ENCODE data around the gene HOXB5.

The HOXB5 gene

GRCh38 chr17:48558831-48559121 is 34.8 kb downstream of the HOXB5 start:
- H3K27ac ChIP-seq (ENCODE audit: low read length), result no peak overlapping the region
- H3K4me3 ChIP-seq (ENCODE audit: low read depth in 1 of 2, low read length in 2 of 2), result no peak overlapping the region
- TF ChIP-seq CTCF (IDR thresholded peaks at IDR 0.05; ENCODE audit: borderline replicate concordance, extremely low read depth, low read length, poor library complexity, severe bottlenecking), result no peak
- H3K9ac ChIP-seq (ENCODE audit: low read depth, low read length), result no peak overlapping the region
- H2AFZ ChIP-seq (ENCODE audit: low read depth, low read length), result no peak overlapping the region
- DNase-seq (no peak), ATAC-seq (ENCODE audit: insufficient read depth, low read depth) (no peak)
- peaks cover 55% of the 10 kb centered on the region for H3K27me3 ChIP-seq (ENCODE audit: insufficient read depth, low read length, poor library complexity)
- H3K79me2 ChIP-seq (ENCODE audit: insufficient read depth, low read length), result no peaks in the 10 kb centered on the region
- H3K9me3 ChIP-seq (ENCODE audit: insufficient read depth, low read length, severe bottlenecking), result no peaks in the 10 kb centered on the region
- no peaks in the 10 kb centered on the region for H3K4me1 ChIP-seq (ENCODE audit: insufficient read depth, low read length)
- peaks cover 8% of the 10 kb centered on the region; the same call in 1 of the 2 replicates for H4K20me1 ChIP-seq (ENCODE audit: insufficient read depth, low read length)
- H3K4me2 ChIP-seq (ENCODE audit: insufficient read depth, low read length), result no peak overlapping the region
- H3K36me3 ChIP-seq (ENCODE audit: insufficient read depth, low read length), result no peaks in the 10 kb centered on the region

GRCh38 chr17:48558057-48558830 is 35.3 kb downstream of the HOXB5 start:
- no peak for DNase-seq
- Histone ChIP-seq H3K9ac (ENCODE audit: low read depth, low read length) (no peak overlapping the region), H3K79me2 (ENCODE audit: insufficient read depth, low read length) (no peaks in the 10 kb centered on the region), H3K27me3 (ENCODE audit: insufficient read depth, low read length, poor library complexity) (peaks cover 55% of the 10 kb centered on the region), H3K4me1 (ENCODE audit: insufficient read depth, low read length) (no peaks in the 10 kb centered on the region), H3K4me2 (ENCODE audit: insufficient read depth, low read length) (no peak overlapping the region), H3K36me3 (ENCODE audit: insufficient read depth, low read length) (no peaks in the 10 kb centered on the region), H3K9me3 (ENCODE audit: insufficient read depth, low read length, severe bottlenecking) (no peaks in the 10 kb centered on the region), H3K27ac (ENCODE audit: low read length) (no peak overlapping the region), H3K4me3 (ENCODE audit: low read depth in 1 of 2, low read length in 2 of 2) (no peak overlapping the region), H2AFZ (ENCODE audit: low read depth, low read length) (no peak overlapping the region), H4K20me1 (ENCODE audit: insufficient read depth, low read length) (0 out of 2 replicates have a peak, but pooled peaks cover 2% of the 10 kb centered on the region)
- TF ChIP-seq EZH2 (IDR thresholded peaks at IDR 0.05; ENCODE audit: borderline replicate concordance, low read depth, low read length, severe bottlenecking) (no peak), CTCF (IDR thresholded peaks at IDR 0.05; ENCODE audit: borderline replicate concordance, extremely low read depth, low read length, poor library complexity, severe bottlenecking) (no peak)
- no peak for ATAC-seq (ENCODE audit: insufficient read depth, low read depth)

- H3K27ac ChIP-seq (ENCODE audit: low read length), result no peak overlapping the region
- no peak for ATAC-seq (ENCODE audit: insufficient read depth, low read depth)
- no peak for DNase-seq
- no peak overlapping the region for H3K4me3 ChIP-seq (ENCODE audit: low read depth in 1 of 2, low read length in 2 of 2)
- H3K4me2 ChIP-seq (ENCODE audit: insufficient read depth, low read length), result no peak overlapping the region
- no peak overlapping the region for H3K9ac ChIP-seq (ENCODE audit: low read depth, low read length)
- no peaks in the 10 kb centered on the region for H3K9me3 ChIP-seq (ENCODE audit: insufficient read depth, low read length, severe bottlenecking)
- no peak for TF ChIP-seq EZH2 (IDR thresholded peaks at IDR 0.05; ENCODE audit: borderline replicate concordance, low read depth, low read length, severe bottlenecking)
- no peaks in the 10 kb centered on the region for H3K36me3 ChIP-seq (ENCODE audit: insufficient read depth, low read length)
- H4K20me1 ChIP-seq (ENCODE audit: insufficient read depth, low read length), result 0 out of 2 replicates have a peak, but pooled peaks cover 2% of the 10 kb centered on the region
- H2AFZ ChIP-seq (ENCODE audit: low read depth, low read length), result no peak overlapping the region
- no peaks in the 10 kb centered on the region for H3K79me2 ChIP-seq (ENCODE audit: insufficient read depth, low read length)
- H3K4me1 ChIP-seq (ENCODE audit: insufficient read depth, low read length), result no peaks in the 10 kb centered on the region
- peaks cover 45% of the 10 kb centered on the region for H3K27me3 ChIP-seq (ENCODE audit: insufficient read depth, low read length, poor library complexity)
These were observed 36.8 kb downstream of the HOXB5 start for GRCh38 chr17:48556576-48557401.

GRCh38 chr17:48556229-48556575 is 37.4 kb downstream of the HOXB5 start:
- Histone ChIP-seq H3K9me3 (ENCODE audit: insufficient read depth, low read length, severe bottlenecking) (no peaks in the 10 kb centered on the region), H3K4me1 (ENCODE audit: insufficient read depth, low read length) (no peaks in the 10 kb centered on the region), H3K4me2 (ENCODE audit: insufficient read depth, low read length) (no peak overlapping the region), H3K27me3 (ENCODE audit: insufficient read depth, low read length, poor library complexity) (peaks cover 41% of the 10 kb centered on the region), H3K27ac (ENCODE audit: low read length) (no peak overlapping the region), H3K4me3 (ENCODE audit: low read depth in 1 of 2, low read length in 2 of 2) (no peak overlapping the region), H2AFZ (ENCODE audit: low read depth, low read length) (no peak overlapping the region), H3K36me3 (ENCODE audit: insufficient read depth, low read length) (no peaks in the 10 kb centered on the region), H3K9ac (ENCODE audit: low read depth, low read length) (no peak overlapping the region), H3K79me2 (ENCODE audit: insufficient read depth, low read length) (no peaks in the 10 kb centered on the region), H4K20me1 (ENCODE audit: insufficient read depth, low read length) (0 out of 2 replicates have a peak, but pooled peaks cover under 1% of the 10 kb centered on the region)
- ATAC-seq (ENCODE audit: insufficient read depth, low read depth), result no peak
- no peak for DNase-seq
- no peak for TF ChIP-seq CTCF (IDR thresholded peaks at IDR 0.05; ENCODE audit: borderline replicate concordance, extremely low read depth, low read length, poor library complexity, severe bottlenecking)

Measured in DND-41 (cell line).